Activated T-cell treated with anti-CD3 and anti-CD28 coated beads for 1 hour (primary cell): ENCODE data around the gene MAN1B1.

Experiments used
- DNase-seq: peaks from one replicate; pipeline ENCODE4 v3.0.0-alpha.2; 2020; ENCODE audit warnings: low read depth

The MAN1B1 gene

DNA sequence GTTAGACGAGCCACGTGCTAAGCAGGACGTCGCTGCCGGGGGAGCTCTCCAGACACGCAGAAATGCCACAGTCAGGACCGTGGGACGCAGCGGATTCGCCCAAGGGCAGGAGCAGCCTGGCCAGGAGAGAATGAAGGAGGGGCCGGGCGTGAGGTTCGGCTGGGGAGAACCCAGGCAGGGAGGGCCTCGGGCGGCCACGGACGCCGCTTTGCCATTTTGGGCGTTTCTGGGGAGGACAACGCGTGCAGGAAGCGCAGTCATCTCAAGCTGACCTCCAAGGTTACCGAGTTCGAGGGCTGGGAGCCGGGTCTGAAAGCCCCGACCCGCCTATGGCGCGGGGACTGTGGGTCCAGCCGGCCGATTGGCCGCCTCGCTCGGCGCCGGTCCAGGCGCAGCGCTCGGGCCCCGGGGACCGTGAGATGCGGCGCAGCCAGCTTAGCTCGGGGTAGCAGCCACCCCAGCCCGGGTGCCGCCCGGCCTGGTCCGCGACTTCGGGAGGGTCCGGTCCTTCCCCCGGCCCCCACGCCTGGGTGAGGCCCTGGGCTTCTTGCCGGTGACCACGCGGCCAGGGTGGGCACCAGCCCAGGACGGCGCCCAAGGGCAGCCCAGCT lies 760 bp upstream of the MAN1B1 start:
- no peak for DNase-seq

DNA sequence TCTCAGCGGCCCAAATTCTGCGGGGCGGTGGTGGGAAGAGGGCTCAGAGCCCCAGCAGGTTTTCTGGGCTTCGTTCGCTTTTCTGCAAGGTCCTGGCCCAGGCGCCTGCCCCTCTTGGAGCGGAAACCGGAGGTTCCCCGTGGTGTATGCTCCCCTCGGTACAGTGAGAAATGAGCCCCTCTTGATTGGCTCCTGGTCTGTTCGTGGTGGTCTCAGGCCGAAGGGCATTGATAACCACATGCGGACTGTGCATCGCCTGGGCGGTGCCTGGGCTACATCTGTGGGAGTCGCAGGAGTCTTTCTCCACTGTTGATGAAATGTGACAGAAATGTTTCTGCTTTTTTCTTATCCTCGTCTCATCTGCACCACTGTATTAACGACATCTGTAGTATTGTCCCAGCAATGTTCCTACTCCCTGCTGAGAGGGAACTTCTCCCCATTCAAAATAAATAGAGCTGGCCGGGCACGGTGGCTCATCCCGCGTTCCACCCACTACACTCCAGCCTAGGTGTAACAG lies 682 bp downstream of the MAN1B1 start:
- no peak for DNase-seq

DNA sequence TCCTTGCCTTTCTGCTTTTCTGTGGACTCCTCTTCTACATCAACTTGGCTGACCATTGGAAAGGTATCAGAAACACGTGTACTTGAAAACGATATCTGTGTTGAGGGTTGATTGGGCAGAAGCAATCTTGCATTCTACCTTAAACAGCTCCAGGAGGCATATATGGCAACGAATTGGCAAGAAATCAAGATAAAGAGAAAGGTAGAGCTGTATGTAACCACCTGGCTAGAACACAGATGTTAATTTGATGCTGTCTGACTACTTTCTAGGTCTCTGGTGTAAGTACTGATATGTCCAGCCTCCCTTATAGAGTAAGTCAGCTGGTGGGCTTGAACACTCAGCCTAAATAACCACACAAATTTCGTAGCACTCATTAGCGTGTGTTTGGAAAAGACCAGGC lies 1.3 kb downstream of the MAN1B1 start:
- no peak for DNase-seq

DNA sequence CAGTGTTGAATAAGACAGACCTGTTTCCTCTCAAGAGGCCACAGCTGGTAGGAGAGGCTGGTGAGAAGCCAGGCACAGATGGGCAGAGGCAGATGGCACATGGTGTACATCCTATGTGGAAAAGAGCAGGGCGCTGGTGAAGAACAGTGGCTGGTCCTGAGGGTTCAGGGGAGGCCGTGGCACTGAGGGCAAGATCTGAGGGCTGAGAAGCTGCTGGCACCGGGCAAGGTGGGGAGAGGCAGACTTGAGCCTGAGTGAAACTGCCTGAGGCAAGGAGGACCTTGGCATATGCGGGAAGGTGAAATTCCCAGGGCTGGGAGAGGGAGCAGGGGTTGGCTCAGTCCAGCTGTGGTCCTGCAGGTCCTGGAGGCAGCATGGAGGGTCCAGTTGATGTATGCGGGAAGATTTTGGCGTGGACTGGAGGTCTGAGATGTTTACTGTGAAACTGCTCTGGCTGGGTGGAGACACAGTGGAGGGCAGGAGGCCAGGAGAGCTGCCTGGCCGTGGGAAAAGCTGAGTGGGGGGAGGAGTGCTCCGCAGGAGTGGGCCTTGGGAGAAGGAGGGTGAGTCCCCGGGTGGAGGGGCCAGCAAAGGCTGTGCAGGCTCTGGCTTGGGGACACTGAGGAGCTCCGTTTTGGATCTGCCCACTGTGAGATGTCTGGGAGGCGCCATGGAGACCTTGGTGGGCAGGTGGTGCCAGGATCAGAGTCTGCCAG lies 2.6 kb downstream of the MAN1B1 start:
- no peak for DNase-seq

DNA sequence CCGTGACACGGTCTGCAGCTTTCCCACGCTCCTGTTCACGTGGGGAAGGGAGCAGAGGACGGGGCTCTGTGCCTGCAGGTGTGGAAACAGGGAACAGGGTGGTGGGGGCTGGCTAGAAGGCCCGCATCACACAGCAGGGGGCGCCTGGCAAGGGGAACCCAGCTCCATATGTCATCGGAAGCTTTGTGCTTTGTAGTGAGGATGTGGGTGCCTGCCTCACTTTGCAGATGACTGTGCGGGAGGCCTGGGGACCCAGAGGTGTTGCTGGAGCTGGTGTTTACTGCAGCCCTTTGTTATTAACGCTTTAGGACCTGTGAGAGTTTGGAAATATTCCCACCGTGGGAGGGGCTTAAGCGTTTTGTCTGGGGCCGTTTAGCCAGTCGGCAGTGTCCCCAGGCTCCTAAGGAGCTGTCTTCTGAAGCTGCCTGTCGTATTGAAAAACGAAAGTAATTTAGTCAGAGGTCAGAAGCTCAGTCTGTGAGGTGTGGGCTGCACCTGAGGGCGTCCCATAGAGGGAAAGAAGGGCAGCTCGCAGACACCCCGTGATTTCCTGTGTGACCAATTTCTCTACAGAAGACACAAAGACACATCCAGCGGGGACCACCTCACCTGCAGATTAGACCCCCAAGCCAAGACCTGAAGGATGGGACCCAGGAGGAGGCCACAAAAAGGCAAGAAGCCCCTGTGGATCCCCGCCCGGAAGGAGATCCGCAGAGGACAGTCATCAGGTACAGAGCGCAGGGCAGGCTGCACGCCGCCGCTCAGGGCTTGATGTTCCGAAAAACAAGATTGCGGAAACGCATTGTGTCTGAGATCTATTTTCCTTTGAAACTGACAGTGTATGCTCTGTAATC lies 9.1 kb downstream of the MAN1B1 start:
- DNase-seq = peak; percentile 80

DNA sequence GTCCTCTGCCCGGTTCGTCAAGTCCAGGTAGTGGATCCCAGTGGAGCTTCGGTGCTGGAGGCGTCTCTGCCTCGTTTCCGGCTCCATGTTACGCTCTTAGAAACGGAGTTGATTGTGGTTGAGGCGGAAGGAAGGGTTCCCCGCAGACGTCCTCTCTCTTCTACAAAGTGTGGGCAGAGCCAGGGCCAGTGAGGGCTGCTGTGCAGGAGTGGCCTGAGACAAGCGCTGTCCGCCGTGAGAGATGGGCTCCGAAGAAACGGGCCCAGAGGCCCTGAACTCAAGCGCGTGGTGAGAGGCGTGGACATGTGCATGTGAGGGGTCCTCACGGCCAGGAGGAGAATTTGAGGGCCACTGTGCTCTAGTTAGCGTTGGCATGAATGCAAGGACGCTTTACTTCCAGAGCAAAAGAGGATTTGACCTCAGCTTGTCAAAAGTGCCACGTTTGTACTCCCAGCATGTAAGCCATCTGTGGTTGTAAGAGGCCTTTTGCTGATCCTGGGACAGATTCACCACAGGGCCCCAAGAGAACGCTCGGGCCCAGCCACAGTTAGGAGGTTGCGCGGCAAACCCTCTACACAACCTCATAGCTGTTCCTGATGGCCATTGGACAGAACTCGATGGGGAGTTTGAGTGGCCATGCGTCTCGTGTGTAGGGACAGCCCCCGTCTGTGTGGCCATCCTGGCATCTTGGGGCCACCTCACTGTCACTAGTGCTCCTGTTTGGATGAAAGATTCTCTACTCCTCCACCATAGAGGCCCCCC lies 10.2 kb downstream of the MAN1B1 start:
- DNase-seq = no peak

DNA sequence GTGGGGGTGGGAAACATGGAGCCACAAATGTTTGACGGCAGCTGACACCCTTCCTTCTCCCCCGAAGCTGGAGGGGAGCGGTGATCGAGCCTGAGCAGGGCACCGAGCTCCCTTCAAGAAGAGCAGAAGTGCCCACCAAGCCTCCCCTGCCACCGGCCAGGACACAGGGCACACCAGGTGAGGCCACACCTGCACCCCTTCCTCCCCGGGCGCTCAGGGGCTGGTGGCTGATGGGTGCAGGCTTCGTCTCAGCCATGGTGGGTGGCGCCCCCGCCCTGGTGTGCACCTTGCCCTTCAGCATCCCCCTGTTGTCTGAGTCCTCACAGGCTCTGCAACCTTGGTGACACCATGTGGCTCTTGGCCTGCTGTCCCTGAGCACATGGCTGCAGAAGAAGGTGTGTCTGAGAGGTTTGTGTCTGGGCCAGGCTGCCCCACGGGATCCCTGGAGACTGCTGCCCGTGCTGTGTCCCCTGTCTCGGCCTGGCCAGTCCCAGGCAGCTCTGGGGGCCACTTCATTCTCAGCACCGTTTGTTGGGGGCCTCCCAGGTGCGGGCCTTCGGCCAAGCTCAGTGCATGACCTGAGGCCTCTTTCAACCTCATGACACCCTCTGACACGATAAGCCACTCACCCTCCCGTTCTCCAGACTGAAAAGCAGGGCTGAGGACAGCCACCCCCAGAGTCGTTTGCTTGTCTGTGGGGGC lies 11.1 kb downstream of the MAN1B1 start:
- no peak for DNase-seq

DNA sequence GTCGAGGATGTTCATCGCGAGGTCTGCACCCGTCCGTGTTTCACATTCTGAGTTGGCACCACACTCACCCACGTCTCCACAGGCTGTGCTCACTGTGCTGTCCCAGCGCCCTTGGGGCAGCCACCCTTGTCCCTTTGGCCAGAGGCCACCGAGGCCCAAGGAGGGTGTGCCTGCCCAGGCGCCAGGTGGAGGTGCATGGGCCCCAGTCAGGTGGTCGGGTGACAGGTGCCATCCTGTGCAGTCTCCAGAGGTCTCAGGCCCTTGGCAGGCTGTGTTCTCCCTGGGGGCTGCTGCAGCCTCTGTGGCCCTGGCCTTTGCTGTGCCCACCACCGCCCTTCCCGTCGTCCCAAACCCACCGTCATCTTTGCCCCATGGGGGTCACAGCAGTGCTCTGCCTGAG lies 12.4 kb downstream of the MAN1B1 start:
- no peak for DNase-seq

DNA sequence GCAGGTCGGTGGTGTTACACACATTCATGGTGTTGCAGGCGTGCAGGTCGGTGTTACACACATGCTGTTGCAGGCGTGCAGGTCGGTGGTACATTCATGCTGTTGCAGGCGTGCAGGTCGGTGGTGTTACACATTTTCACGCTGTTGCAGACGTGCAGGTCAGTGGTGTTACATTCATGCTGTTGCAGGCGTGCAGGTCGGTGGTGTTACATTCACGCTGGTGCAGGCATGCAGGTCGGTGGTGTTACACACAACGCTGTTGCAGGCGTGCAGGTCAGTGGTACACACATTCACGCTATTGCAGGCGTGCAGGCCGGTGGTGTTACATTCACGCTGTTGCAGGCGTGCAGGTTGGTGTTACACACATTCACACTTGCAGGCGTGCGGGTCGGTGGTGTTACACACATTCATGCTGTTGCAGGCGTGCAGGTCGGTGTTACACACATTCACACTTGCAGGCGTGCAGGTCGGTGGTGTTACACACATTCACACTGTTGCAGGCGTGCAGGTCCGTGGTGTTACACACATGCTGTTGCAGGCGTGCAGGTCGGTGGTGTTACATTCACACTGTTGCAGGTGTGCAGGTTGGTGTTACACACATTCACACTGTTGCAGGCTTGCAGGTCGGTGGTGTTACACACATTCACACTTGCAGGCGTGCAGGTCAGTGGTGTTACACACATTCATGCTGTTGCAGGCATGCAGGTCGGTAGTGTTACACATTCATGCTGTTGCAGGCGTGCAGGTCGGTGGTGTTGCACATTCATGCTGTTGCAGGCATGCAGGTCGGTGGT lies 16.6 kb downstream of the MAN1B1 start:
- DNase-seq = no peak

DNA sequence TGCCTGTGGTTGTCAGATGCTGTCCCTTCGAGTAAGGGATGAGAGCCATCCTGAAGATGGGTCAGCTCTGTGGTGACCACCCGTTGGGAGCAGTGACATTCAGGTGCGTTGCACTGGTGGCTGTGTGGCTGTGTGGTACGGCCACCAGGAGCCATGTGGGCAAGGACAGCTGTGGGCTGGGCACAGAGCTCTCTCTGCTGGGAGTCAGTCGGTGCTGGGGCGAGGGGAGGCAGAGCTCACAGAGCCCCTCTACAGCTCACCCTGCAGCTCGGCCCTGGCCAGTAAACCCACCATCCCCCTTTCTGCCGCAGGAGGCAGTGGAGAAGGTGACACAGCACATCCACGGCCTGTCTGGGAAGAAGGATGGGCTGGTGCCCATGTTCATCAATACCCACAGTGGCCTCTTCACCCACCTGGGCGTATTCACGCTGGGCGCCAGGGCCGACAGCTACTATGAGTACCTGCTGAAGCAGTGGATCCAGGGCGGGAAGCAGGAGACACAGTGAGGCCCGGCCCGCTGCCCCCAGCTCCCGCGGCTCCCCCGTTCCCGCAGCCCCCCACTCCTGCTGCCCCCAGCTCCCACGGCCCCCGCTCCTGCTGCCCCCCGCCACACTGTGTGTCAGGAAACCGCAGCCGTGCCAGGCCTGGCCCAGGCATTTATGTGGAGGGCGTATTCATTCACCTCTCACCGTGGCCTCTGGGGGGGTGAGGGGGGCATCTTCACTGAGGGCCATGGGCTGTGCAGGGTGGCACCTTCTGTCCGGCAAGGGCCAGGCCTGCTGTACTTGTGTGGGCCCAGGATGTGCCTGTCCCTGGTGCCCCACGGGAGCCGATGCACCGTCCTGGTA lies 19.3 kb downstream of the MAN1B1 start:
- no peak for DNase-seq

DNA sequence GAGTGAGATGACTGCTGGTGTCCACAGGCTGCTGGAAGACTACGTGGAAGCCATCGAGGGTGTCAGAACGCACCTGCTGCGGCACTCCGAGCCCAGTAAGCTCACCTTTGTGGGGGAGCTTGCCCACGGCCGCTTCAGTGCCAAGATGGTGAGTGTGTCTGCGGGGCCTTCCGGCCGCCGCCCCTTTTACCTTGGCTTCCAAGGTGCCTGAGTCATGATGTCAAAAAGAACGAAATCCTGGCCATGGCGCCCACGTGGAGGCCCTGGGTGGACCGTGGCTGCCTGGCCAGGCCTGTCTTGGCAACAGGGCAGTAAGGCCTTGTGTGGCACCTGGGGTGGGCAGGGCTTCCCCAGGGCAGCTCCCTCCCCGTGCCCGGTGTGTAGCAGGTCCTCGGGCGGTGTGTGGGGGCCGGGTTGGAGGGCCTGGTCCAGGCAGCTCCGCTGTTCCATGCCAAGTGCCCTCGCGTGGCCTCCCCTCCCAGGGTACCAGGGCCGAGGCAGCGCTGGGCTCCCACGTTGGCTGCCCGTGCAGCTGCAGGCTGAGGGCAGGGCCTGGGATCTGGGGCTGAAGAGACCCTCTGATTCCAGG lies 20.0 kb downstream of the MAN1B1 start:
- DNase-seq = no peak

DNA sequence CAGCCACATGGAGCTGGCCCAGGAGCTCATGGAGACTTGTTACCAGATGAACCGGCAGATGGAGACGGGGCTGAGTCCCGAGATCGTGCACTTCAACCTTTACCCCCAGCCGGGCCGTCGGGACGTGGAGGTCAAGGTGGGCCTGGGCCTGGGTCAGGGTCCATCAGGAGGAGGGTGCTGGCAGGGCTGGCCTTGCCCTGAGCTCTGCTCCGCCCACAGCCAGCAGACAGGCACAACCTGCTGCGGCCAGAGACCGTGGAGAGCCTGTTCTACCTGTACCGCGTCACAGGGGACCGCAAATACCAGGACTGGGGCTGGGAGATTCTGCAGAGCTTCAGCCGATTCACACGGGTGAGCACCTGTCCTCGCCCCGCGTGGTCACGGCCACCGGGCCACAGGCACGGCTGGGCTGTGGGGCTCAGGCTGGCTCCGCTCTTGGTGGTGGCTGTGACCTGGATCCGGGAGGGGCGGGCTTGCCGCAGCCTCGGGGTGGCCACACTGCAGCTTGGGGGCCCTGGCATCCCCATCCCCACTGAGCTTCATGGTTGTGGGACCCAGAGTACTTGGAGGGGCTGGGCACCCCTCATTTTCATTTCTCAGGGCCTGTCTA lies 20.6 kb downstream of the MAN1B1 start:
- DNase-seq = no peak

DNA sequence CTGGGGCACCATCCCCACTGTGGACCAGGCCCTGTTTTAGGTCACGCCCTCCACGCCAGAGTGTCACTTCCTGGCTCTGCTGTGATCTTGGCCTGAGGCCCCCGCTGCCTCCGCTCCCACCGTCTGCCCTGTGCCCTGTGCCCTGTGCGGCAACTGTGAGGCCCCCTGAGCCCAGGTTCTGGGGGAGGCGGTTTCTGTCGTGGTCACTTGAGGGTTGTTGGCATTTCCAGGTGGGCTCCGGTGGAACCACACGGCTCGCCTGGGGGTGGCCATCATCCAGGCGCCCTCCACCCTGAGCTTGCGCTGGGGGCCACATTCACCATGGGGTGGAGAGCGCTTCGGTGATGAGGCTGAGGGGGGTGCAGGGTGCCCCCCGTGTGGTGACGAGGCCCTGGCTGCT lies 21.2 kb downstream of the MAN1B1 start:
- no peak for DNase-seq

DNA sequence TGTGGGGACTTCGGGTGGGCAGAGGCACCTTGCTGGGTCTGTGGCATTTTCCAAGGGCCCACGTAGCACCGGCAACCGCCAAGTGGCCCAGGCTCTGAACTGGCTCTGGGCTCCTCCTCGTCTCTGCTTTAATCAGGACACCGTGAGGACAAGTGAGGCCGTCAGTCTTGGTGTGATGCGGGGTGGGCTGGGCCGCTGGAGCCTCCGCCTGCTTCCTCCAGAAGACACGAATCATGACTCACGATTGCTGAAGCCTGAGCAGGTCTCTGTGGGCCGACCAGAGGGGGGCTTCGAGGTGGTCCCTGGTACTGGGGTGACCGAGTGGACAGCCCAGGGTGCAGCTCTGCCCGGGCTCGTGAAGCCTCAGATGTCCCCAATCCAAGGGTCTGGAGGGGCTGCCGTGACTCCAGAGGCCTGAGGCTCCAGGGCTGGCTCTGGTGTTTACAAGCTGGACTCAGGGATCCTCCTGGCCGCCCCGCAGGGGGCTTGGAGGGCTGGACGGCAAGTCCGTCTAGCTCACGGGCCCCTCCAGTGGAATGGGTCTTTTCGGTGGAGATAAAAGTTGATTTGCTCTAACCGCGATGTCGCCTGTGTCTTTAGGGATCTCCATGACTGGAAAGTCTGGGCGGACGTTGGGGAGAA lies 21.9 kb downstream of the MAN1B1 start:
- DNase-seq = no peak

DNA sequence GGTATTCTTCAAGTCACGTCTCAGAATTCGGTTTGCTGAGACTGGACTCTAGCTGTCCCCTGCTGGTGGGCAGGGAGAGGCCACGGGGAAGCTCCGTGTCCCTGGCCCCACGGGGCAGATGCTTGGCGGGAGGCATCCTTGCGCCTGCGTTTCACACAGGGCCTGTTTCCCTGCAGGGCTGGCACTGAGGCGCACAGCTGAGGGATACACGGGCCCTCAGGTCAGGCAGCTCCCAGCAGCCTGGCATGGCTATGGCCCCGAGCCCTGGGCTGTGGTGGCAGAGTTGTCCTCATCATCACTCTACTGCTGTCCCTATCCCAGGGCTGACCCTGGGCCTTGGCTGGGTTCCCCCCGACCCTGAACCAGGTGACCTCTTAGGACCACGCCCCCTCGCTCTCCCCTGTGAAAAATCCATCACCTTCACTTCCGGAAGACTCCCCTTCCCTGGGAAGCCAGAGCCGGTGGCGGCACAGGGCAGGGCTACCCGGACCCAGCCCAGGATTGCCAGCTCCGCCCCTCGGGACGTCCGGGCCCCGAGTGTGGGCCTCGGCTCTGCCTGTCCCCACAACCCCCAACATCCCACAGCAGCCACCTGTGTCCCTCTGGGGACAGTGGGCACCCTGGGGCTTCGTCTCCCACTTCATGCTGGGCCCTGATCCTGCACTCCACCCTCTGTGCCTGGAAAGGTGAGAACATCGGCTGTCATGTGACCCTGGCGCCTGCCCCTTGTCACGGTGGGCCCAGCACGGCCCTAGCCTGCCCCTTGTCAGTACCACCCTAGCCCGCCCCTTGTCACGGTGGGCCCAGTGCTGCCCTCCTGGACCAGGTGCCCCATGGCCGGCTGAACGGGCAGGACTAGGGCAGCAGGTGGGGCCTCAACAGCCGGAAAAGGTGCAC lies 22.7 kb downstream of the MAN1B1 start:
- DNase-seq = no peak

DNA sequence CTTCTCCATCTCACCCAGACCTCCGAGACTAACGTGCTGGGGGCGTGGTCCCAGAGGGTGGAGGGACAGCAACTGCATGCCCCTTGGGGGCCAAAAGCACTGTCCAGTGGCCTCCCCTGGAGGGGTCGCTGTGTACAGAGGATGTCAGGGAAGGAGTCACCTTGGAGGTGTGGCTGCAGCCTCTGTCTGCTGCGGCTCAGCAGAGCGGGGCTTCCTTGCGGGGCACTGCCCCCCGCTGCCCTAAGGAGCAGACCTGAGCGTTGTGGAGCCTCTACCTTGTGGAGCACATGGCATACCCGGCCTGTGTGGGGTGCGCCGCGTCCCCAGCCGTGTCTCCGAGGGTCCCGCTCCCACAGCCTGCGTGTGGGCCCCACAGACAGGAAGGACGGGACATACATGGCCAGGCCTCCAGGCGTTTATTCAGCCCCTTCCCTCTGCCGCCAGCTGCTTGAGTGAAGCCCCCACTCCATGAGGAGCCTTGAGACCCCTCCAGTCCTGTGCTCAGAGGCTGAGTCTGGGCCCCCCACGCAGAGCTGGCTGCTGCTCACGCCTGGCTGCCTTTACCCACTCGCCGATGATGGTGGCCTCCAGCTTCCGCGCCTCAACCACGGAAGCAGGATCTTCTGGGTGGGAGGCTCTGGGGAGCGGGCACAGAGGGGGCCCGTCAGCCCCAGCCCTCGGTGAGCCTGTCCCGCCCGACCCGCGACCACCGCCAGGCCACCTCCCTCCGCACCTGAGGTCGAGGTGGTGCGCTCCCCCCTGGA lies 23.5 kb downstream of the MAN1B1 start:
- no peak for DNase-seq
